GM19438 (cell line): ENCODE data around the gene MTR.
"Not testable (repeated sequence)": the region's sequence is repeated elsewhere in the genome, so short reads cannot be mapped to it uniquely, and the experiment has no call there.

Source experiments
- ATAC-seq: cut with Tn5 transposase; IDR thresholded peaks from one replicate; pipeline ENCODE4 v1.9.1; 2021; ENCODE audit warnings: low read depth; ENCODE audit not compliant: unreplicated experiment

Gene MTR

GRCh38 chr1:236829085-236829484 is 34.0 kb downstream of the MTR start:
- ATAC-seq = no peak

GRCh38 chr1:236830116-236830515 is 35.0 kb downstream of the MTR start:
- ATAC-seq = no peak

GRCh38 chr1:236830560-236830959 is 35.5 kb downstream of the MTR start:
- no peak for ATAC-seq

GRCh38 chr1:236833575-236833974 is 38.5 kb downstream of the MTR start:
- ATAC-seq = no peak

- no peak for ATAC-seq
Observed at GRCh38 chr1:236834876-236835275, 39.8 kb downstream of the MTR start.

GRCh38 chr1:236835491-236835890 is 40.4 kb downstream of the MTR start:
- ATAC-seq = no peak

- ATAC-seq = no peak
Observed at GRCh38 chr1:236836157-236836556, 41.1 kb downstream of the MTR start.

- ATAC-seq = no peak
Observed at GRCh38 chr1:236837115-236837514, 42.0 kb downstream of the MTR start.

- no peak for ATAC-seq
Observed at GRCh38 chr1:236837897-236838296, 42.8 kb downstream of the MTR start.

- ATAC-seq = no peak
Observed at GRCh38 chr1:236841341-236841740, 46.2 kb downstream of the MTR start.

- no peak for ATAC-seq
Observed at GRCh38 chr1:236844499-236845271, 49.6 kb downstream of the MTR start.

- ATAC-seq = no peak
Observed at GRCh38 chr1:236845830-236846229, 50.7 kb downstream of the MTR start.

- ATAC-seq = no peak
Observed at GRCh38 chr1:236848274-236848923, 53.3 kb downstream of the MTR start.

GRCh38 chr1:236850077-236850979 is 55.2 kb downstream of the MTR start:
- ATAC-seq = no peak

GRCh38 chr1:236851871-236852270 is 56.8 kb downstream of the MTR start:
- ATAC-seq = no peak

- no peak for ATAC-seq
Observed at GRCh38 chr1:236853921-236854604, 59.0 kb downstream of the MTR start.

- no peak for ATAC-seq
Observed at GRCh38 chr1:236854605-236854983, 59.5 kb downstream of the MTR start.

- ATAC-seq = not testable (repeated sequence)
Observed at GRCh38 chr1:236856649-236857048, 61.6 kb downstream of the MTR start.

- ATAC-seq = no peak
Observed at GRCh38 chr1:236858165-236858564, 63.1 kb downstream of the MTR start.

- ATAC-seq = no peak
Observed at GRCh38 chr1:236860101-236860500, 65.0 kb downstream of the MTR start.

GRCh38 chr1:236860674-236861073 is 65.6 kb downstream of the MTR start:
- ATAC-seq = no peak
